K562 treated with DMSO at 1 percent for 4 hours (cell line): ENCODE measurements around the gene USP11. TPM values are rescaled to one million over a fixed set of nuclear protein-coding genes. Genes with fewer than 3 reads are reported as not detected.

Experiments
- total RNA-seq: library from RNA; unstranded; fragments of 300-600 nt; gene quantifications from 2 replicates; pipeline ENCODE4 v1.2.3, GENCODE V29; 2022; ENCODE audit not compliant: insufficient read depth

The USP11 gene
- 32.1 and 35.7 TPM in 2 replicates for total RNA-seq

DNA sequence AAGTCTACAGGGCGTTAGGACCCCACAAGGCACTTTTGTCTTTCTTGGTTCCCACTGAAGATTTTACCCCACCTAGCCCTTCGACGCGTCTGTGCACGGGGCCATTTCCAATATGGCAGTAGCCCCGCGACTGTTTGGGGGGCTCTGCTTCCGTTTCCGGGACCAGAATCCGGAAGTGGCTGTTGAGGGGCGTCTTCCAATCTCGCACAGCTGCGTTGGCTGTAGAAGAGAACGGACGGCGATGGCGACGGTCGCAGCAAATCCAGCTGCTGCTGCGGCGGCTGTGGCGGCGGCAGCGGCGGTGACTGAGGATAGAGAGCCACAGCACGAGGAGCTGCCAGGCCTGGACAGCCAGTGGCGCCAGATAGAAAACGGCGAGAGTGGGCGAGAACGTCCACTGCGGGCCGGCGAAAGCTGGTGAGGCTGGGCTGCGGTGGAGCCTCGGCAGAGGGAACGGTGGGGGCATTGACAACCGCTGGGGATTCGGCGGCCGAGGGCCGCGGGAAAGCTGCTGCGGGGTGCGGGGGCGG, at the start of gene USP11:
TSS of gene USP11 (plus strand) at position 207 of the 530 bp plus-strand sequence. CDS start at position 242, 35 bp downstream.

DNA sequence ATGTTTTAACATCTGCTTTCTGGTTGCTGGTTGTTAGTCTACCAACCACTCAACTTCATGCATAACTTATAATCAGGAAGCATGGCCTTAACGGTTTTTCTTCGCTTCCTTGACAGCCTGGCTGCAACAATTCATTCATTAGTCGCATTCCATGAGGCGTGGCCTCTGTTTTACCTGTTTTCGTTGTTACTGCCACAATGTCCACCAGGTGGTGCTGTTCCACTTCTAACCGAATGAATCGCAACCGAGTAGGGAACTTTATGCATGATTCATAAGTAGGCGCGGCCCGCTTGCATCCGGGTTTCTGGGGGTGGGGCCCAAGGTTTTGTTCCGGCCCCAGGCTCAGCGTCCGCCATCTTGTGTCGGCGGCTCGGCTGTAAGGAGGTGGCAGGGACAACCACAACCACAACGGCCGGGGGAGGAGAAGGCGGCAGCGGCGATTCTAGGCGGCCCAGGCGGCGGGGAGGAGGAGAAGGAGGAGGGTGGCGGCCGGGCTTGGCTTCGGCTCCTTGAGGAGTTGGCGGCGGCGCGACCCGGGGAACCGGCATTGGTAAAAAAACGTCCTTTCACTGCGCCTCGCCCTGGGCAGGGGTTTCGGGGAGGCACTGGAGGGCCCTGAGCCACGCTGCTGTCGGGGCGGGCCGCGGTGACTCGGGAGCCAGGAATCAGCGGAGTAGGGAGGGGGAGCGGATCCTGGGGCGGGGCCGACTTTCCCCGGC, 39.2 kb upstream of the USP11 start, which contains the start of gene UBA1:
TSS of gene UBA1 (plus strand) at position 355 of the 719 bp plus-strand sequence. CDS start 4,974 bp downstream, outside the sequence.

DNA sequence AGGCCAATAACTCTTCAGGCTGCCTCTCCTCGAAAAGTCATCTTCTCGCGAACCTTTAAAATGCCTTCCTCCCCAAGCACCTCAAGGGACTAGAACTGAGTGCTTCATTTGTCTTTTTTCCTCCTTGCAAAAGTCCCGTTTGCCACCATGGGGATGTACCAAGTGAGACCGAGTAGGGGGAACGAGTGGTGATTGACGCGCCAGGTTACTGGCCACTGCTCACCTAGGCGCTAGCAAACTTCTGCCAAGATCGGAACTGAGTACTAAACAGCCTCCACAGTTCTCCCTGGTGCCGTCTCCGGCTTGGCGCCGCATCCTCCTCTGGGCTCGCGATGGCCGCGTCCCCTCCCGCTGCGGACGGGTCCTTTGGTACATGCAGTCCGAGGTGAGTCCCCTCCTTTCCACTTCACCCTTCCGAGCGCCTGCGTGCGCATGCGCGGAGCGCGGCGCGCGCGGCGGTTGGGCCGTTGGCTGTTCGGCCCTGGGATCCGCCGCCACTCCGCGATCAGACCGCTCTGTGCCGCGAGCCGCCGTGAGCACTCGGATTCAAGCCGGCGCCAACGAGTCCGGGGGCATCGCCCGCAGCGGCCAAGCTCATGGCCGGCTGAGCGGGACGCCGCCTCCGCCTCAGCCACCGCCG, 14.4 kb upstream of the USP11 start, which contains the start of gene CDK16:
TSS of gene CDK16 (plus strand) at position 402 of the 640 bp plus-strand sequence. CDS start 4,877 bp downstream, outside the sequence.

Other genes with a start within 250 kb of the USP11 start
- not detected in 2 replicates for gene RGN, start 154.6 kb upstream of the USP11 start, total RNA-seq
- 160 and 168 TPM in 2 replicates for gene NDUFB11, start 88.3 kb upstream of the USP11 start, total RNA-seq
- 53.9 and 60.0 TPM in 2 replicates for gene RBM10, start 87.8 kb upstream of the USP11 start, total RNA-seq
- gene UBA1, start 39.2 kb upstream of the USP11 start, total RNA-seq: 176 and 178 TPM in 2 replicates
- gene CDK16, start 14.3 kb upstream of the USP11 start, total RNA-seq: 65.2 and 87.5 TPM in 2 replicates
- not detected in 2 replicates for gene ZNF157, start 137.6 kb downstream of the USP11 start, total RNA-seq